HepG2 (cell line): ENCODE data around the gene GUCY1A2. TPM values are rescaled to one million over a fixed set of nuclear protein-coding genes. Genes with fewer than 3 reads are reported as not detected.

Experiments used
- ATAC-seq: fragments of 200-7000 bp; cut with Tn5 transposase; 3 replicates; pipeline ENCODE4 v1.9.1; 2020; ENCODE audit warnings: mild to moderate bottlenecking, moderate library complexity
- BruUV-seq: library from RNA; stranded (reverse); fragments of 400-500 nt; replicated peaks from 2 replicates; lab custom pipeline; 2021; lab: Mats Ljungman, UMichigan
- CTCF ChIA-PET: fragments of 300-600 bp; formaldehyde crosslinking; extraction: SDS; loops from one replicate; lab custom pipeline; 2021; ENCODE audit warnings: low total read pairs, inconsistent platforms, low intra/inter-chr PET ratio; lab: Yijun Ruan, JAX
- POLR2A ChIA-PET: fragments of 350-600 bp; sonication (Branson Sonifier 250); formaldehyde crosslinking; loops from one replicate; lab custom pipeline; 2020; ENCODE audit warnings: antibody characterized with exemption, inconsistent platforms; lab: Yijun Ruan, JAX
- DNase-seq: peaks from one replicate; pipeline ENCODE4 v3.0.0-alpha.2; 2015; ENCODE audit warnings: low spot score
- FAIRE-seq: peaks from 3 replicates; lab custom pipeline; 2011; peaks lifted over from hg19 to GRCh38; lab: Jason Lieb, UNC
- H2AFZ ChIP-seq: one replicate; pipeline ENCODE4 v1.6.1; 2011; ENCODE audit warnings: low read length, inconsistent platforms
- H3K27ac ChIP-seq: fragments of 300-600 bp; 3 replicates; pipeline ENCODE4 v1.8.0; 2011; ENCODE audit warnings: mixed run types, mild to moderate bottlenecking, mixed read lengths, low read length, inconsistent platforms; ENCODE audit not compliant: insufficient read depth; ENCODE audit errors: extremely low read length
- H3K27me3 ChIP-seq, 2 experiments: fragments of 200-600 bp in 1 of 2; 2 replicates in 1 of 2; 3 replicates in 1 of 2; pipeline versions ENCODE4 v1.6.0 to v1.8.0; 2011; ENCODE audit warnings: low read length in 2 of 2, mild to moderate bottlenecking in 2 of 2, moderate library complexity in 2 of 2, inconsistent platforms in 1 of 2; ENCODE audit not compliant: insufficient read depth in 2 of 2, control insufficient read depth in 1 of 2
- H3K36me3 ChIP-seq, 2 experiments: fragments of 200-600 bp in 1 of 2; replicated peaks in 1 of 2; 2 replicates in 1 of 2; 3 replicates in 1 of 2; pipeline versions ENCODE4 v1.5.1 to v1.8.0; 2011; ENCODE audit warnings: low read length in 2 of 2, inconsistent platforms in 1 of 2; ENCODE audit not compliant: insufficient read depth in 2 of 2, control insufficient read depth in 1 of 2
- H3K4me1 ChIP-seq: 2 replicates; pipeline ENCODE4 v1.5.1; 2012; ENCODE audit warnings: low read length, inconsistent platforms; ENCODE audit not compliant: insufficient read depth
- H3K4me2 ChIP-seq: 2 replicates; pipeline ENCODE4 v1.6.0; 2011; ENCODE audit warnings: low read depth, low read length, inconsistent platforms
- H3K4me3 ChIP-seq, 3 experiments: fragments of 200-600 bp in 1 of 3; sonication (generic), shearing (Covaris generic) in 1 of 3; replicated peaks in 1 of 3; 2 replicates each; pipeline ENCODE4 v1.5.1; 2011 to 2016; ENCODE audit warnings: low read length in 3 of 3, inconsistent platforms in 2 of 3, low read depth in 2 of 3, mild to moderate bottlenecking in 2 of 3, control low read depth in 1 of 3, mixed read lengths in 1 of 3; ENCODE audit not compliant: insufficient read depth in 1 of 3
- H3K79me2 ChIP-seq: one replicate; pipeline ENCODE4 v1.6.1; 2011; ENCODE audit warnings: low read length, inconsistent platforms; ENCODE audit not compliant: insufficient read depth
- H3K9ac ChIP-seq: 2 replicates; pipeline ENCODE4 v1.6.0; 2011; ENCODE audit warnings: mild to moderate bottlenecking, low read depth, low read length, inconsistent platforms; ENCODE audit not compliant: insufficient read depth
- H3K9me3 ChIP-seq: 2 replicates; pipeline ENCODE4 v1.5.1; 2012; ENCODE audit warnings: mild to moderate bottlenecking, low read length
- H4K20me1 ChIP-seq: 2 replicates; pipeline ENCODE4 v1.6.0; 2011; ENCODE audit warnings: inconsistent platforms, mild to moderate bottlenecking, low read length, moderate library complexity; ENCODE audit not compliant: insufficient read depth
- EEA1 ChIP-seq: sonication (generic); formaldehyde crosslinking; IDR thresholded peaks from 2 replicates; pipeline ENCODE4 v1.5.1; 2020; ENCODE audit warnings: mild to moderate bottlenecking, missing genetic modification reagents, borderline replicate concordance
- EZH2 ChIP-seq: conservative IDR thresholded peaks from 2 replicates; pipeline ENCODE4 v1.6.1; 2012; ENCODE audit warnings: mild to moderate bottlenecking, low read depth, low read length, moderate library complexity
- NFE2L2 ChIP-seq: fragments of 150-350 bp; IDR thresholded peaks from 2 replicates; pipeline ENCODE4 v1.6.1; 2014; ENCODE audit warnings: low read length
- ZNF20 ChIP-seq: sonication (generic); formaldehyde crosslinking; IDR thresholded peaks from 2 replicates; pipeline ENCODE4 v1.4.0; 2020; ENCODE audit warnings: mild to moderate bottlenecking, moderate library complexity, missing genetic modification reagents
- ZNF678 ChIP-seq: sonication (generic); formaldehyde crosslinking; IDR thresholded peaks from 2 replicates; pipeline ENCODE4 v1.4.0; 2020; ENCODE audit warnings: mild to moderate bottlenecking, missing genetic modification reagents
- WGBS: methylation state at CpG from one replicate; pipeline ENCODE4 v1.1.6; 2017; ENCODE audit warnings: low lambda C conversion rate; 5-methylcytosine and 5-hydroxymethylcytosine counted together
- in situ Hi-C: cut with HindIII; loops from 2 replicates; pipeline ENCODE4 v1.10.0; 2017; ENCODE audit warnings: low pct_unique_long_range_greater_than_20kb; ENCODE audit not compliant: extremely low pct_ligation_motif_present
- intact Hi-C: fragments of 100-400 bp; cut with micrococcal nuclease; formaldehyde crosslinking; loops from one replicate; pipeline ENCODE4 v1.10.0; 2022; ENCODE audit not compliant: unreplicated experiment
- polyA plus RNA-seq, 8 experiments: library from polyadenylated mRNA; depleted of rRNA in 3 of 8; stranded (reverse) in 7 of 8; unstranded in 1 of 8; fragments of >200 nt; fragmentation: Illumina TruSeq in 4 of 8; extraction: Trizol in 4 of 8; gene quantifications; 2 replicates each; pipeline versions ENCODE4 v1.2.1 to v1.2.3, GENCODE V29; 2011 to 2016; ENCODE audit warnings: low read depth in 4 of 8, missing spikeins in 1 of 8, mixed read lengths in 1 of 8; ENCODE audit not compliant: insufficient read depth in 1 of 8
- total RNA-seq, 5 experiments: library from RNA; depleted of rRNA; stranded (reverse); fragments of >200 nt; fragmentation: Illumina TruSeq; extraction: Trizol; gene quantifications; 2 replicates each; pipeline ENCODE4 v1.2.3, GENCODE V29; 2016; ENCODE audit warnings: low read depth in 1 of 5
- TF ChIP-seq, protein P1 (sequence below): sonication (generic); formaldehyde crosslinking; conservative IDR thresholded peaks from 2 replicates; pipeline ENCODE4 v1.4.0; 2020; ENCODE audit warnings: missing genetic modification reagents
- TF ChIP-seq, protein P2 (sequence below): sonication (generic); formaldehyde crosslinking; IDR thresholded peaks from 2 replicates; pipeline ENCODE4 v1.4.0; 2020; ENCODE audit warnings: mild to moderate bottlenecking, missing genetic modification reagents, borderline replicate concordance
- TF ChIP-seq, protein P3 (sequence below): IDR thresholded peaks from 2 replicates; pipeline ENCODE4 v1.6.1; 2018; ENCODE audit warnings: missing genetic modification reagents, mild to moderate bottlenecking, missing compliant biosample characterization

GUCY1A2 gene
- total and polyA plus RNA-seq, 2 of the 13 experiments (the other 11 are each of a cell fraction or from before 2014, with no cell fraction given): 0.01 to 0.07 TPM

DNA sequence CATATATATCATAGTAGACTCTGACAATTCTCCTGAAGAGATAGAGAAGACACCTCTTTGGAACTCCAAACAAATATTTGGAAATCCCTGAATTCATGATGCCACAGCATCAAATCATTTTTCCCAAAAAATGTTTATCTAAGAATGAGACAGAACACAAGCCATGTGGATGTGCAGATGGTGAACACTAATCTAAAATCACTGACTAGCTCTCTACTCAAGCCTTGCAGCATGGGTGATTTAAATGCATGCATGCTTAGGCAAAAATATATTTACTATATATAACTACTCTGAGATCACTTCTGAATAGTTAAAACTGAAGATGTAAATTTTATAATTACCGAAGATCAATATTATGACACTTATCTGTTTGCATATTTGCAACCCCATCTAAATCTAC is 289.9 kb downstream of the GUCY1A2 start:
- H3K4me3 ChIP-seq: no peak overlapping the region
- BruUV-seq: no TSS peak
- H3K27ac ChIP-seq: no peak overlapping the region
- ATAC-seq (no peak), FAIRE-seq (no peak), DNase-seq (no peak)
- no peaks in the 10 kb centered on the region for H3K79me2 ChIP-seq
- no peaks in the 10 kb centered on the region for H3K4me1 ChIP-seq
- H3K4me2 ChIP-seq: no peak overlapping the region
- no peaks in the 10 kb centered on the region for H3K36me3 ChIP-seq
- no peaks in the 10 kb centered on the region for H3K9me3 ChIP-seq
- no peaks in the 10 kb centered on the region for H3K27me3 ChIP-seq
- intact Hi-C loops (no loop called here), in situ Hi-C loops (no loop called here)
- WGBS: 0% methylated on average over 1 of the region's 1 CpG
- no peak for TF ChIP-seq ZNF20 (CRISPR knock-in tag)
- TF ChIP-seq, protein P1, sequence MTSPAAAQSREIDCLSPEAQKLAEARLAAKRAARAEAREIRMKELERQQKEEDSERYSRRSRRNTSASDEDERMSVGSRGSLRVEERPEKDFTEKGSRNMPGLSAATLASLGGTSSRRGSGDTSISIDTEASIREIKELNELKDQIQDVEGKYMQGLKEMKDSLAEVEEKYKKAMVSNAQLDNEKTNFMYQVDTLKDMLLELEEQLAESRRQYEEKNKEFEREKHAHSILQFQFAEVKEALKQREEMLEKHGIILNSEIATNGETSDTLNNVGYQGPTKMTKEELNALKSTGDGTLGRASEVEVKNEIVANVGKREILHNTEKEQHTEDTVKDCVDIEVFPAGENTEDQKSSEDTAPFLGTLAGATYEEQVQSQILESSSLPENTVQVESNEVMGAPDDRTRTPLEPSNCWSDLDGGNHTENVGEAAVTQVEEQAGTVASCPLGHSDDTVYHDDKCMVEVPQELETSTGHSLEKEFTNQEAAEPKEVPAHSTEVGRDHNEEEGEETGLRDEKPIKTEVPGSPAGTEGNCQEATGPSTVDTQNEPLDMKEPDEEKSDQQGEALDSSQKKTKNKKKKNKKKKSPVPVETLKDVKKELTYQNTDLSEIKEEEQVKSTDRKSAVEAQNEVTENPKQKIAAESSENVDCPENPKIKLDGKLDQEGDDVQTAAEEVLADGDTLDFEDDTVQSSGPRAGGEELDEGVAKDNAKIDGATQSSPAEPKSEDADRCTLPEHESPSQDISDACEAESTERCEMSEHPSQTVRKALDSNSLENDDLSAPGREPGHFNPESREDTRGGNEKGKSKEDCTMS: no peak
- no peak overlapping the region for H3K9ac ChIP-seq
- no peaks in the 10 kb centered on the region for H4K20me1 ChIP-seq
- no peak overlapping the region for H2AFZ ChIP-seq
- CTCF ChIA-PET: no interaction called here
- POLR2A ChIA-PET: no interaction called here

DNA sequence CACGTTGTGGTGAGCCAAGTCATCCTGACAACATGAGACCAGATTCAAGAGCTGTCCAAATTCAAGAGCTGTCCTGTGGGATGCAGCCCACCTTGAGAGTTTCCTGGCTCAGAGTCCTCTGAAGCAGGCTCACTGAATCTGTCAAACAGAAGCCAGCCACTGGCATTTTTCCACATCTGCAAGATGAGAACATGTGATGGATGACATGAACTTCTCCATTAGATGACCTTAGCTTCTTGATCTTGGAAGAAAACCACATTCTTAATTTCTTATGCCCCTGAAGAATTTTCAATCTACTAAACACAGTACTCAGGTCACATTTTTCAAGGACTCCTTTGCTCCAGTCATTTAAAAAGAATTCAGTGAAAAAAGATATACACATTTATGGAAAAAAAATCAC is 291.0 kb downstream of the GUCY1A2 start:
- H3K79me2 ChIP-seq: no peaks in the 10 kb centered on the region
- H3K9me3 ChIP-seq: no peaks in the 10 kb centered on the region
- no peaks in the 10 kb centered on the region for H3K4me1 ChIP-seq
- 0% methylated on average over 1 of the region's 1 CpG for WGBS
- H3K9ac ChIP-seq: no peak overlapping the region
- no TSS peak for BruUV-seq
- CTCF ChIA-PET: no interaction called here
- intact Hi-C loops: no loop called here
- FAIRE-seq (no peak), DNase-seq (no peak), ATAC-seq (no peak)
- in situ Hi-C loops: no loop called here
- no peaks in the 10 kb centered on the region for H4K20me1 ChIP-seq
- no peak overlapping the region for H3K27ac ChIP-seq
- H3K36me3 ChIP-seq: no peaks in the 10 kb centered on the region
- no peaks in the 10 kb centered on the region for H3K27me3 ChIP-seq
- no peak overlapping the region for H3K4me3 ChIP-seq
- H3K4me2 ChIP-seq: no peak overlapping the region
- no peak overlapping the region for H2AFZ ChIP-seq
- TF ChIP-seq ZNF678 (no peak), EZH2 (no peak), EEA1 (no peak), NFE2L2 (no peak)
- TF ChIP-seq, protein P2, sequence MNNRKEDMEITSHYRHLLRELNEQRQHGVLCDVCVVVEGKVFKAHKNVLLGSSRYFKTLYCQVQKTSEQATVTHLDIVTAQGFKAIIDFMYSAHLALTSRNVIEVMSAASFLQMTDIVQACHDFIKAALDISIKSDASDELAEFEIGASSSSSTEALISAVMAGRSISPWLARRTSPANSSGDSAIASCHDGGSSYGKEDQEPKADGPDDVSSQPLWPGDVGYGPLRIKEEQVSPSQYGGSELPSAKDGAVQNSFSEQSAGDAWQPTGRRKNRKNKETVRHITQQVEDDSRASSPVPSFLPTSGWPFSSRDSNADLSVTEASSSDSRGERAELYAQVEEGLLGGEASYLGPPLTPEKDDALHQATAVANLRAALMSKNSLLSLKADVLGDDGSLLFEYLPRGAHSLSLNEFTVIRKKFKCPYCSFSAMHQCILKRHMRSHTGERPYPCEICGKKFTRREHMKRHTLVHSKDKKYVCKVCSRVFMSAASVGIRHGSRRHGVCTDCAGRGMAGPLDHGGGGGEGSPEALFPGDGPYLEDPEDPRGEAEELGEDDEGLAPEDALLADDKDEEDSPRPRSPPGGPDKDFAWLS (CRISPR knock-in tag): no peak
- TF ChIP-seq, protein P3, sequence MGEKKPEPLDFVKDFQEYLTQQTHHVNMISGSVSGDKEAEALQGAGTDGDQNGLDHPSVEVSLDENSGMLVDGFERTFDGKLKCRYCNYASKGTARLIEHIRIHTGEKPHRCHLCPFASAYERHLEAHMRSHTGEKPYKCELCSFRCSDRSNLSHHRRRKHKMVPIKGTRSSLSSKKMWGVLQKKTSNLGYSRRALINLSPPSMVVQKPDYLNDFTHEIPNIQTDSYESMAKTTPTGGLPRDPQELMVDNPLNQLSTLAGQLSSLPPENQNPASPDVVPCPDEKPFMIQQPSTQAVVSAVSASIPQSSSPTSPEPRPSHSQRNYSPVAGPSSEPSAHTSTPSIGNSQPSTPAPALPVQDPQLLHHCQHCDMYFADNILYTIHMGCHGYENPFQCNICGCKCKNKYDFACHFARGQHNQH (CRISPR knock-in tag): no peak
- POLR2A ChIA-PET: no interaction called here
